GM18517 (cell line): ENCODE data around the gene CSH2.

Source experiments
- ATAC-seq: cut with Tn5 transposase; IDR thresholded peaks from one replicate; pipeline ENCODE4 v1.9.1; 2021; ENCODE audit warnings: mild to moderate bottlenecking, moderate library complexity; ENCODE audit not compliant: unreplicated experiment

CSH2 gene

DNA sequence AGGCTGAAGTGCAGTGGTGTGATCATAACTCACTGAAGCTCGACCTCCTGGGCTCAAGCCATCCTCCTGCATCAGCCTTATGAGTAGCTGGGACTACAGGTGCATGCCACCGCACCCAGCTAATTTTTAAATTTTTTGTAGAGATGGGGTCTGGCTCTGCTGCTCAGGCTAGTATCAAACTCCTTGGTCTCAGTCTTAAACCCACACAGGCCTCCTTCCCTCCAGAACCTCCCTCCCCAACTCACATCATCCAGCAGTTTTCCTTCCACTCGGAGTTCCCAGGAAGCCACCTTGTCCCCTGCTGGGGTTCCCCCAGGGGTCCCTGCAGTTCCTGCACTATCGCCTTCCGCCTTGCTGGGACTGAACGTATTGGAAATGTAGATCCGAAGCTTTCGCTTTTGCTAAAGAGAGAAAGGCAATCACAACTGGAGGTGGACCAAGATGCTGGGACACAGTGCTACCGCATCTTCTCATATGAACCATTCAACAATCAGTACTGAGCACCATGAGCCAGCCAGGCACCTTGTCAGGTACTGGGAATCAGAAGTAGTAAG is 38.2 kb downstream of the CSH2 start:
- no peak for ATAC-seq

DNA sequence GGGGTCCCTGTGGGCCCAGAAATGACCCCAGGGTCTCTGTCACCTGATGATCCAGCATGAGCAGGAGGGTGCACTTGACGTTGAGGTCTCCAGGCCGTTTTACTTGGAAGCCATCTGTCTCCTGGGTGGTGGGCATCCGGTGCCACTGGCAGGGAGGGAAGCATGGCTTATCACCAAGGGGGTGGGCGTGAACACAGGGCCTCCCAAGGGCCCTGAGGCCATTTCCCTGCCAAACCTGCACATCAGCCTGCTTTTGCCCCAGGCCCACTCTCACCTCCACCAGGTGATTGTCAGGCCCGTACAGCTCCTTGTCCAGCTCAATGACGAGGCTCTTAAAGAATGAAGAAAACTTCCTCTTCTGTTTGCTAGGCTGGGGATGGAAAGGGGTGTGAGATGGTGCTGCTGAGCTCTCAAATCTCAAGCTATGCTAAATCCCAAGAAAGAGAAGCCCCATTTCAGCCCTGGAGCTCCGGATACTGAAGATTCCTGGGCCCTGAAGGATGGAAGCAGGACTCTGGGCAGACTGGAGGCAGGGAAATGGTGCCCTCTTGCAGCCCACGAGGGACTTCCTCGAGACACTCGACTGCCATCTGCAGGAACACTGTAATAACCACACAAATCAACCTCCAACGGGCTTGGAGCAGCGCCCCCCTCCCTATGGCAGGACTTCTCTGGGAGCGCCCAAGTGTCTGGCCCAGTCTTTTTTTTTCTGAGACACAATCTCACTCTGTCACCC is 38.9 kb downstream of the CSH2 start:
- peak; percentile 49 for ATAC-seq

DNA sequence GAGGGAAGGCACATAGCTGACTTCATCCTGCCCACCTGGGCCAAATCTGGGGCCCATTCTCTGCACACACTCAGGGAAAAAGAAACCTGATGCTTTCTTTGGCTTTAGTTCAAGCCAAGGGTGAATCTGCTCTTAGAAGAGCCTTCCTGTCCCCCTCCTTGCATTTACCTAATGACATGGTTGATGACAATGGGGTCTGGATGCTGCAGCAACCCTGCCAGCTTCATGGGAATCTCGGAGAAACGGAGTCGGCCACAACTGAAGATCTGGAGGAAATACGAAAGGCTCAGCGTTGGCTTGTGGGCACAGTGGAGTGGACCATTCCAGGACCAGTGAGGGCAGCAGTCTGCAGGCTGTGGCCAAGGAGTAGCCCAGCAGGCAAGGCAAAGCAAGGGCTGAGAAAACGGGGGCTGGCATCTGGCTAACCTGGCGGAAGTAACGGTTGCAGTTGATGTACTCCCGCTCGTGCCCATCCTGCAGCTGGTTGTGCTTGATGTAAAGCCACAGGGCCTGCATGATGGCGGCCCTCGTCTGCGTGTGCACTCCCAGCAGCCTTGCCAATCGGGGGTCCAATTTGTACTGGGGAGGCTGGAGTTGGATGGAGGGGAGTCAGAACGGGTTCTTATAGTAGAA is 39.6 kb downstream of the CSH2 start:
- no peak for ATAC-seq

DNA sequence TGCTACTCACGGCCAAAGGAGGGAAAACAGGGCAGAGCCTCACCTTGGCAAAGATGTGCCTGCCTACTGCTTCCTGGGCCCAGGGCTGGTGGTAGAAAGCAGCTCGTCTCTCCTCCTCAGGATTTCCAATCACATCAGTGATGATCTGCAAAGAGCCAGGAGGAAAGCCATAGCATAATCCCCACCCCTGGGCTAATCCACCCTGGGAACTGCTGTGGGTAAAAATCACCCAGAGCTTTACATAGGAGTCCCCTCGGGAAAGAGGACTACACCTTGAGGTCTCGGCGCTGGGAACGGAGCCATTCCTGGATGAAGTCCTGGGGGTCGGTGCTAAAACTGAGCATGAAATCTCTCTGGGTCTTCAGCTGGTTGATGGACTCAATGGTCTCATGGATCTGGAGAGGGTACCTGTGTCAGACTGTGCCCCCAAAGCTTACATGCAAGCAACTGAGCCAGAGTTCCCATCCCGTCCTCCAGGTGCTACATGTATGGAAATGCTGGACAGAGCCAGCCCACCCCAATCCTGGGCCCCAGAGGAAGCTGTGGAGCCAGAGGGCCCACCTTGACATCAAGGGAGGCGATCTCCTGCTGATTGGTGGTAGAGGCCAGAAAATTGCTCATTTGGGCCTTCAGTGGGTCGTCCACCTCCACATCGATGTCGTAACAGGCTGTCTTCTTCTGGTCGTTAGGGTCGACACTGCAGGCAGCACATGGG is 40.3 kb downstream of the CSH2 start:
- no peak for ATAC-seq

DNA sequence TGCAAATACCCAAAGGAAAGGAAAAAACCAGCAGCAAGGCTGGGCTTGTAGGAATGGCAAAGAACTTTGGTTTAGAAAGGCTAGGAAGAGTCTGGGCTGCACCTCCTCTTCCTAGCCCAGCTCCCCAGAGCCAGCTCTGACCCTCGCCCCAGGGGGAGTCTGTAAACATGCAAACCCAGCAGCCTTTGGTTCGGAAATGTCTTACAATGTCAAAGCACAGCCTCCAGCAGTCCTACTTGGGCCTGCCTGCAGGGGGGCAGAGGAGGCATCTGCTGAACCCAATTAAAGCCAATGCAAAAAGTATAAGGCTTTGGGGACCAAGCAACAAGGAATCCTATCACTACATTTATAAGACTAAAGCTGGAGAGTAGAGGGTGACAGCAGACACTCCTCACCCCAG is 41.0 kb downstream of the CSH2 start:
- no peak for ATAC-seq

DNA sequence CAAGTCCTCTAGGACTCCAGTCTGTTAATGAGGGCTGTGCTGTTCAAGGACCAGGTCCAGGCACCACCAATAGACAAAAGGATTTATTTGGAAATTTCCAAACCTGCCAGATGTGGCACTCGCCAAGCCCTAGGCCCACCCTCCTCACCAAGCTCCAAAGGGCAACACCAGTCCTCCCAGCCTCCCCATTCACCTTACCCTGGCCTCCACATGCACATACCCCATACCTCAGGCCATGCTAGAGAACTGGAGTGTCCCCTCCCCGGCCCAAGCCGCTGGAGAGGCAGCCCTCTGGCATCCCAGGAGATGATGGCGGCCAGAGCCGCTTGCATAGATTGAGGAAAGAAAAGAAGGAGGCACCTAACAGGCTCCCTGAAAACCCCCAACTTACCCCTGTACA is 41.5 kb downstream of the CSH2 start:
- ATAC-seq: no peak

DNA sequence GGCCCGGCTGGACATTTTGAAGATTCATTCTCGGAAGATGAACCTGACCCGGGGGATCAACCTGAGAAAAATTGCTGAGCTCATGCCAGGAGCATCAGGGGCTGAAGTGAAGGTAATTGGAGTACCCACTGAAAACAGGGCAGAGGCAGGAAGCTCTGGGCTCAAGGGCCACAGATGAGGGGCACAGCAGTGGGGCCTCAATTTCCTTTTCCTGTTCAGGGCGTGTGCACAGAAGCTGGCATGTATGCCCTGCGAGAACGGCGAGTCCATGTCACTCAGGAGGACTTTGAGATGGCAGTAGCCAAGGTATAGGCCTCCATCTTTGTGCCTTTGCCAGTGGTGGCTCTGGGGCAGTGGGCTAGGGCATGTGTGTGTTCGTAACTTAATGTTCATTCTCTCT is 42.0 kb downstream of the CSH2 start:
- ATAC-seq: no peak

DNA sequence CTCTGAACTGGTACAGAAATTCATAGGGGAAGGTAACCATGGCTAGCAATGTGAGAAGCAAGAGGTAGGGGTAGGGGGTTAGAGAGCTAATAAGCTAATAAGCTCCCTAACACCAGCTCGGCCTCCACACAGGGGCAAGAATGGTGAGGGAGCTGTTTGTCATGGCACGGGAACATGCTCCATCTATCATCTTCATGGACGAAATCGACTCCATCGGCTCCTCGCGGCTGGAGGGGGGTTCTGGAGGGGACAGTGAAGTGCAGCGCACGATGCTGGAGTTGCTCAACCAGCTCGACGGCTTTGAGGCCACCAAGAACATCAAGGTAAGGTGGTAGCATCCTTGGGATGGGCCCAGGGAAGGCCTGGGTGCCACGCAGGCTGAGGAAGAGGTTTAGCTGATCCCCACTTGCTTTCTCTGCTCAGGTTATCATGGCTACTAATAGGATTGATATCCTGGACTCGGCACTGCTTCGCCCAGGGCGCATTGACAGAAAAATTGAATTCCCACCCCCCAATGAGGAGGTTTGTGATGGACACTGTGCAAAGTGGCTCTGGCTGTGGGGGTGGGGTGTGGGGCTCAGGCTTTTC is 42.5 kb downstream of the CSH2 start:
- ATAC-seq: no peak

DNA sequence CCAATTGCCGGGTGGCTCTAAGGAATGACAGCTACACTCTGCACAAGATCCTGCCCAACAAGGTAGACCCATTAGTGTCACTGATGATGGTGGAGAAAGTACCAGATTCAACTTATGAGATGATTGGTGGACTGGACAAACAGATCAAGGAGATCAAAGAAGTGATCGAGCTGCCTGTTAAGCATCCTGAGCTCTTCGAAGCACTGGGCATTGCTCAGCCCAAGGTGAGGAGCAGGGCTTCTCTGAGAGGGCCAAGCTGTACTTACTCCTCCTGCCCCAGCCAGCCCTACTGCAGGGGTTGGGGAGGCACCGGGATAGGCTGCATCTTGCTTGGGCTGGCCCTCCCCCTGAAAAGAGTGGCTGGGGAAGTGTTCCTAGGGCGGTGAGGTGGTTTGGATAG is 43.2 kb downstream of the CSH2 start:
- ATAC-seq: no peak

DNA sequence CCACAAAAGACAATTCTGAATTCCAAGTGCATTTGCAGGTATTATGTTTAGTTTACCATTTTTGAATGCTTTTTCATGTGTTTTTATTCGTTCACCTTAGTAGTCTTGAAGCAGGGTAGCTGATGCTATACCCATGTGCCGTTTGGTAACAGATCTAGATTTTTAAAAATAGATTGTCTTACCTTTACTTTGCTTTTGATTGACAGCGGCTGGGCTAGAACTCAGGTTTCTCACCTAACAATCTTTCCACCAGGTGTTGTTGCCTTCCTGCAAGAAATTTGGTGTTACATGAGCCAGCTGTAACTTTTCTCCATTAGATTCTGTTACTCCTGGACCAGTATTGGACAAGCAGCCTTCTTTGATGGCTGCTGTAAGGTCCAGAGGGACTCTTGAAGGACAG is 44.5 kb downstream of the CSH2 start:
- no peak for ATAC-seq

DNA sequence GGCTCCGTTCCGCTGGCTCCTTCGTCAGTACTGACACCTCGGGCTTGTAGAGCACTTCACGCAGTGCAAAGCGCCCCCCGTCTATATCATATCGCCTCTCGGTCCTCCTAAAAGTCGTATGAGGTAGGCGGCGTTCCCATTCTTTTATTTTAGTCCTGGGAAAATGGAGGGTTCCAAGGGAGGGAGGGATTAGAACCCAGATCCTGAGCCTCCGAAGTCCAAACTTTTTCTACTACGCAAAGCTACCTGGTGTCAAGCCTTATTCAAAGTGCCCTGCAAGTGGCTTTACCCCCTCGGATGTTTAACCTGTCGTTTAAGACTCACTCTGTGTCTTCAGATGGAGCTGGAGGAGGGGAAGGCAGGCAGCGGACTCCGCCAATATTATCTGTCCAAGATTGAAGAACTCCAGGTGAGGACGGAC is 45.7 kb downstream of the CSH2 start:
- no peak for ATAC-seq

DNA sequence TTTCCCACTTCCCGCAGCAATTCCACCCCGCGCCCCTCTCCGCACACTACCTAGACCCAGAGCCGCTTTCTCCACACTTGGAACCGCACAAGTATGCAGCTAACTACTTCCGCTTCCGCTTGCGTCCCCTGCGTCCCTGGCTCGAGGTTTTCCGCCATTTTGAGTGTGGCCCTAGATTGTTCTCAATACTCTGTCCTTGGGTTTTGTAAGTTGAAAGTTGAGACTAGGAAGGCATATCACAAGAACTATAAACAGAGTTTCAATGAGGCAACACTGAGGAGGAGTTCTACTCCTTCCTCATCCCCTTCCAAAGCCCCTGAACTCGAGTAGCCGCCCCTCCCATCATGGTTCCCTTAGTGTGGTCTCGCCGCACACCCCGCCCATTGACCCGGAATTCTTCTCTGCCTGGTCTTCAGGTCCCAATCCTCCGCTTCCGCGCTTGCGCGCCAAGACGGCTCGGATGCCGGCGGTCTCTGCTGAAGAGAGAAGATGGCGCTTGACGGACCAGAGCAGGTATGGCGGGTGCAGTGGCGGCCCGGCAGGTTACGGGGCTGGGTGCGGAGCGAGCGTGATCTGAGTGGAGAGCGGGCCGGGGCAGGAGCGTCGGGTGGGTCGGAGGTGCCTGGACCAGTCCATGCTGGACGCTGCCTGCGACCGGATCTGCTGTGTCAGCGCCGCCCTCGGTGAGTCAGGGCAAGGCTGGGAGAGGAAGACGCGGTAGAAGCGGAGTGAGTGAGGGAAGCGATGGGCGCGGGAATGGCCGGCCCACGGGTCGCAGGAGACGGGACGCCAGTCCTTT is 46.3 kb downstream of the CSH2 start, which contains the start of the genes FTSJ3 and PSMC5:
Gene FTSJ3, minus strand, starts transcription at position 662 of the 799 bp plus-strand sequence. CDS start 761 bp downstream, outside the sequence.
Gene PSMC5, plus strand, starts transcription at position 430 of the 799 bp plus-strand sequence. Its CDS starts 60 bp downstream, at position 490.
- peak; percentile 82 for ATAC-seq

DNA sequence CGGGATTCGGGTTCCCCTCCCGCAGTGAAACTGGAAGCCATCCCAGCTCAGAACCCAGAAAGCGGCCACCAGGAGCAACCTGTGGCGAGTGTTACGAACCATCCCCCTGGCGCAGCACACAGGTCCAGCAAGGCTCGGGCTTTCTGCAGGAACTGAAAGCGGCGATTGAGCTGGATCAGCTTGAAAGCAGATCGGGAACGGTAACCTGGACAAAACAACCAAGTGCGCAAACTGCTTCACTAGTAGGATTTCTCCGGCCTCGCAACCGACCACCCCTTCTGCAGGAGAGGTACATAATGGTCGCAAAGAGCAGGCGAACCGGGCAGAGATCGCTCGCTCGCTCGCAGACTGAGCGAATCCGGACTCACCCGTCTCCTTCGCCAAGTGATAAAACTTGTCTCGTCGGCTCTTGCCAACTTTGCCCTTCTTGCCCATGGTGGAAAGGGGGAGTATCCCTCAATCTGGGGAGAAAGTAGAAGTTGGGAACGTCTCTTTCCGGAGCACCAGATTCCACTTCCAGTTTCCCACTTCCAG is 46.9 kb downstream of the CSH2 start:
- peak; percentile 5 for ATAC-seq

DNA sequence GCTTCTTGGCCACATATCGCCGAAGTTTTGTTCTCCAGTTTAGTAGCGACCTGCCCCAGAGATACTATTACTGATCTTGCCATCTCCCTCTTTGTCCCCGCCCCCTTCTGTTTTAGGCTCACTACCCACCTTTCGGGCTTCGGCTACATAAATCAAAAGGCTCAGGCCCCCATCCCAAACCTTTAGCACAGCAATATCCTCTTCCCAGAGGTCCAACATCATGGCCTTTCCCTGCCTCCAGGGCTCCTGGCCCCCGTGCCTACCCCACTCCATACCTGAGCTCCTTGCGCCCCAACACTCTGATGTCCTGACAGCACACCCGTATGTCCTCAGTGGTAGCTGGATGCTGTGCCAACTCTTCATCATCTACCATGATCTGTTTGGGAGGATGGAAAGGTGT is 49.1 kb downstream of the CSH2 start:
- ATAC-seq: no peak

DNA sequence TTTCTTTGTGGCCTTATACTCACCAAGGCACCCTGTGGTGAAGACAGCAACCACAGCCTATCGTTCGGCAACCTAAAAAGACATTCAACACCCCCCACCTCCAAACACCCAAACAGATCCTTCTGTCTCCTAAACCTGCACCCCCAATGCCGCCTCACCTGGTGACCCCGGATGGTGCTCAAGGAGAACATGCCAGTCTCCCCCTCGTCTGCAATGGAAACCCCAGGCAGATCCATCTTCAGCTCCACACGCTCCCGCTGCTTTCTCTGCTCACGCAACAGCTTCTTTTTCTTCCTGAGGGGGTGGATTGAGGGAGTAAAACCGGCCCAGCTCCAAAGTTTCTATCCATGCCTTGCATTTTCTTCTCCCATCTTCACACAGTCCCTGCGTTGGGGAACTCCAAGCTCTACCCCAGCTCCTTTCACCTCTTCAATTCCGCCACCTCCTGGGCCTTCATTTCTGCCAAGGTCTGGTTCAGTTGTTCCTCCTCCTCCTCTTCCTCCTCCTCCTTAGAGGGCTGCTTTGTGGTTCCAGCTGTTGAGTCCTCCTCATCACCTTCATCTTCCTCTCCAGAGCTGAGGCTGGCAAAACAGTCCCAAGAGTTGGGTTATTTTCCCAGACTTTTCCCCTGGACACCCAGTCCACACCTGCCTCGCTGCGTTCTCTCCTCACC is 49.7 kb downstream of the CSH2 start:
- no peak for ATAC-seq

DNA sequence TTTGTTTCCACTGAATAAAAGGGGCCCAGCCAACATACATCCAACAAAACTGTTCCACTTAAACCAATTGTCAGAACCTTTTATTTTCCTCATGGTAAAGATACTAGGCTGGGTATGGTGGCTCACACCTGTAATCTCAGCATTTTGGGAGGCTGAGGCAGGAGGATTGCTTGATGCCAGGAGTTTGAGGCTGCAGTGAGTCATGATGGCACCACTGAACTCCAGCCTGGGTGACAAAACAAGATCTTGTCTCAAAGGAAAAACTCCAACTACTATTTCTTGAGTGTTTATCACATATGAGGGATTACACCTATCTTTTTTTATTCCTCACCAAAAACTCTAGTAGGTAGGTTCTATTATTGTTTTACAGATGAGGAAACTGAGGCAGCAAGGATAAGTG is 50.9 kb downstream of the CSH2 start:
- ATAC-seq: no peak
